HG03521 (cell line): Measurements from ENCODE around the gene OTOF.

Experiments used
- ATAC-seq: cut with Tn5 transposase; IDR thresholded peaks from one replicate; pipeline ENCODE4 v1.9.1; 2021; ENCODE audit warnings: mild to moderate bottlenecking, moderate library complexity; ENCODE audit not compliant: unreplicated experiment

Gene OTOF

DNA sequence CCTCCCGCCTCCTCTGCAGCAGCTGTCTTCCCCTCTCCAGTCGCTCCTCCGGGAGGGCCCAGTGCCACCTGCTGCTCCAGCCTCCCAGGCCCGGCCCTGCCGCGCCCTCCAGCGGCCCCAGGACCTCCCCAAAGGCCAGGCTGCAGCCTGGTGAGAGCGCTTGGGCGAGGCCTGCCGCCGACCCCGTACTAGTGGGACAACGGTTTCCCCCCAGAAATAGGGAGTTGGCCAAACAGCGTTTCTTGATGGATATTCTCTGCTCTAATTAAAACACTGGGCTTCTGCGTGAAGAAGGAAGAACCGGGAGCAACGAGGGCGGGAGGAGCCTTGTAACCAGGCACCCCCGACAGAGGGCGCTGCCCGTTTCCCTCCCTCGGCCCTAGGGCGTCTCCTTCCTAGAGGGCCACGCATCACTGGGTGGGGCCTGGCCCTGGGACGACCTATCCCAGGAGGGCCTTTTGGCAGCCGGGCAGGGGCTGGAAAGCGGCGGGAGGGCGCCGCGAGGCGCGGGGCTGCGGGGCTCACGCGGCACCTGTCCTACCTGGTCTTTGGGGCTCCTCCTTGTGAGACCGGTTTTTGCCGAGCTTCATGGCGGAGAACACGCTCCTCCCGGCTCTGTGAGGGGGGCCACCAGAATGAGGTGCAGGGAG is 25.4 kb upstream of the OTOF start:
- ATAC-seq = peak; percentile 66

- ATAC-seq = no peak
Measured at GRCh38 chr2:26500406-26500805, 22.5 kb upstream of the OTOF start.

DNA sequence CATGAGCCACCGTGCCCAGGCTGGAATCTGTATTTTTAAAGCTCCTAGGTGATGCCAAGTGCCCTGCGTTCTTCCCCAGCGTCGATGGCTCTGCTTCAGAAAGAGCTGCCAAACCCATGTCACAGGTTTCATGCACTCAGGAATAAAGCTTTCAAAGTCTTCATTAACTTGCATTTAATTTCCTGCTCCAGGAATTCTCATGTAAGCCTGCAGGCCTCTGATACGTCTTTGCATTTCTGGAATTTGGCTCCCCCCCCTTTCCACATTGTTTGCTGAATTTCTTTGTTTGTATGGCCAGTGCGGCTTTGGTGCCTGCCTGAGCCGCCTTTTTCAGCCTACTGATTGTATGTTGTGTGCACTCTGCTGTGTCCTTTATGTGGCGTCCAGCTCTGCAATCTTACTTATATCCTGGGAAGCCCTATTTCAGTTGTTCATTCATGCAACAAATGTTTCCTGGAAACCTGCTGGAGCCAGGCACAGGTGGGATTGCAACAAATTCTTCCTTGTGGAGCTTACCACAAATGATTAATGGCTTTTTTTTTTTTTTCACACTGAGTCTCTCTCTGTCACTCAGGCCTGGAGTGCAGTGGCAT is 17.9 kb upstream of the OTOF start:
- ATAC-seq = no peak

GRCh38 chr2:26494891-26495290 is 17.0 kb upstream of the OTOF start:
- ATAC-seq = no peak

DNA sequence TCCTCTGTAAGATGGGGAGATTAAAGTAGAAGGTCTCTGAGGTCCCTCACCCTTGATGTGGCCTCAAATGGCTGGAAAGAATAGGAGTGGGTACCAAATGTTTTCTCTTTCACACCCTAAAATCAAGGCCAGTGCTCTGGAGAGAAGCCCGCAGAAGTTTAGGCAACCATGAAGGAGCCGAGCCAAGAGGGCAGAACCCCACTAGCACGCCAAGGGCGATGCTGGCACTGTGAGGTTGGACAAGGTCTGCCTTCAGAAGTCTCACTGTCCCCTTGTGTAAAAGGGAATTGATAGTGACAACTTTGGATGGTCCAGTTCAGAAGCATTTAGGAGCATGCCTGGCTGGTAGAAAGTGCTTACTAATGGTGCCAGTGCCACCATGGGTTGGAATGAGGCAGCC is 16.3 kb upstream of the OTOF start:
- ATAC-seq = no peak

DNA sequence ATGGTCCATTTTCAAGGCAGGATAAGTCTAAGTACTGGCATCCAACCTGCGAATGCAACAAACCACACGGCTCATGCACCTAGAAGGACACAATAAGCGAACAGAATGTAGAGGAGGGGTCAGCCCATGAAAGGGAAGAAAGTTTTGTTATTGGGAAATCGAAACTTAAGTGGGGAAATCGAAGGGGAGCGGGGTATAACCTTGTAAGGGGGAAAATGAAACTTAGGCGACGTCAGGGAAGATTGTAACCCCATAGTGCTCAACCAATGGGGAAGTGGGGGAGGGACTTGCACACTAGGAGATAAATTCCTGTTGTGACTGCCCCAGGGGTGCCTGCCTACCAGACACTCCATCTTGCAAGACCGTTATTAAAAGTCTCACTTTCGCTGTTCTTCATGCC is 15.6 kb upstream of the OTOF start:
- no peak for ATAC-seq

GRCh38 chr2:26492749-26493515 is 15.0 kb upstream of the OTOF start:
- no peak for ATAC-seq

GRCh38 chr2:26491563-26492167 is 13.7 kb upstream of the OTOF start:
- no peak for ATAC-seq

DNA sequence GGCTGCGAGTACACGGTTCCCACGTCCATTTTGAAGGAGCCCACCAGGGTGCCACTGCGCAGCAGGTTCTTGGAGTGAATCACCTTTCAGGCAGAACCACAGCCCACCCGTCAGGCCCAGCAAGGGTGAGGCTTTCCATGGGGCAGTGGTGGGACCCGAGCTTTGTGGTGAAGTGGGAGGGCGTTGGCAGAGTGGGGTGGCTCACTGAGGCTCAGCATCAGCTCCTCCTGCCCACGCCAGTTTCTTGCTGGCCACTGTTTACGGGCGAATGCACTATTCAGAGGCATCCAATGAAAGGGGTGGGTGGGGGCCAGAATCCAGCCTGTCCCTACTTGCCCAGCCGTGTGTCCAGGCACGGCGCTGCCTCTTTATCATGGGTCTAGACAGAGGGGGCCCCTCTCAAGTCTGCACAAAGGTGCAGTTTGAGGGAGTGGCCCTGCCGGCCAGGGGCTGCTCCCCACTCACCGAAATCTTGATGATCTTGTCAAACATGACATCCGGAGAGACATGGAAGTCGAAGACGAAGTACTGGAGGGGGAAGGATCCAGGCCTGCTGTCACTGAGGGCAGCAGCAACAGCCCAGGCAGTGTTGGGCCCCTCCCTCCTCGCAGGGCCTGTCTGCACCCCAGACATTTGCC is 11.4 kb upstream of the OTOF start:
- ATAC-seq = no peak

DNA sequence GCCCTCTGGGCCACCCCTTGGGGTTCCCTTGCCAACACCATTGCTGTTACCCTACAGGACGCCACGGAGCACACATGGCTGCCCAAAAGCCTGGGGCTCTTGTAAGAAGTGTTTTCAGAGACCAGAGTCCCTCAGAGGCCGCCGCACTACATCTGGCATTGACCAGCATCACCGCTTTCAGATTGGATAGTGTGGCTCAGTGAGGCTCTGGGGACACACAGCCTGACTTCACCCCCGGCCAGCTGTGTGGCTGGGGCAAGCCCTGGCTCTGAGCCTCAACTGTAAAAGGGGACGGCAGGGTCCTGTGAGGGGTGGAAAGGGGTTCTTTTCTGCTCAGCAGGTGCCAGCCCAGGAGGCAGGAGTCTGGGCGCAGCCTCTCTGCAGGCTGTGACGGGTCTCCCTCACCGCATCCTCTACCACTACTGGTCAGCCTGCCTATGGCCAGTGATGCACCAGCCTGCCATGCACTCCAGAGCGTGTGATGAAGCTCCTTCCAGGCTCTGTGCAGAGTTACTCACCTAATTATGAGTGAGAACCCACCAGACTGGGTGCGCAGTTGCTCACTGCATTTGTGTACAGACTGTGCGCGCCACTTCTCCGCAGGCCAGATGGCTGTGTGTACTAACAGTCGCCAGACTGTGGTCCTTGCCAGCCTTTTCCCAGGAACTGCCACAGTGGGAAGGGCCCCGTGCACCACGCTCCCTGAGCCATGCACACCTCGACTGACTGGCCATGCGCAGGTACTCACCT is 10.7 kb upstream of the OTOF start:
- ATAC-seq = no peak

DNA sequence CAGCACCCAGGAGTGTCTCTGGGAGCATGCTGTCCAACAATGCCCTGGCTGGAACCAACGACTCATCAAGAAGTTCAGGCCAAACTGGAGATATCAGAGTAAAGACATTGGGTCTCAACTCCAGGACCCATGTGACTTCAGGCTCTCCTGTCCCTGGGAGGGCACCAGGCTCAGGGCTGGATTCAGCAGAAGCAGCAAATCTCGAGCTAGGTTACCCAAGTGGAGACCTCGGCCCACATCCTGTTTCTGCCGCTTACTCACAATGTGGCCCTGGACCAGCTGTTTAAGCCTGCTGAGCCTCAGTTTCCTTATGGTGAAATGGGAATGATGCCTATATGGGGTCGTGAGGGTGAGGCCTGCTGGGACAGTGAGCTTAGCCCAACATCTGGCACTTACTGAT is 9.3 kb upstream of the OTOF start:
- no peak for ATAC-seq

- no peak for ATAC-seq
Measured at GRCh38 chr2:26486789-26487188, 8.9 kb upstream of the OTOF start.

GRCh38 chr2:26485725-26486418 is 7.9 kb upstream of the OTOF start:
- ATAC-seq = no peak

GRCh38 chr2:26485099-26485498 is 7.2 kb upstream of the OTOF start:
- ATAC-seq = no peak

- no peak for ATAC-seq
Measured at GRCh38 chr2:26484579-26484978, 6.7 kb upstream of the OTOF start.

DNA sequence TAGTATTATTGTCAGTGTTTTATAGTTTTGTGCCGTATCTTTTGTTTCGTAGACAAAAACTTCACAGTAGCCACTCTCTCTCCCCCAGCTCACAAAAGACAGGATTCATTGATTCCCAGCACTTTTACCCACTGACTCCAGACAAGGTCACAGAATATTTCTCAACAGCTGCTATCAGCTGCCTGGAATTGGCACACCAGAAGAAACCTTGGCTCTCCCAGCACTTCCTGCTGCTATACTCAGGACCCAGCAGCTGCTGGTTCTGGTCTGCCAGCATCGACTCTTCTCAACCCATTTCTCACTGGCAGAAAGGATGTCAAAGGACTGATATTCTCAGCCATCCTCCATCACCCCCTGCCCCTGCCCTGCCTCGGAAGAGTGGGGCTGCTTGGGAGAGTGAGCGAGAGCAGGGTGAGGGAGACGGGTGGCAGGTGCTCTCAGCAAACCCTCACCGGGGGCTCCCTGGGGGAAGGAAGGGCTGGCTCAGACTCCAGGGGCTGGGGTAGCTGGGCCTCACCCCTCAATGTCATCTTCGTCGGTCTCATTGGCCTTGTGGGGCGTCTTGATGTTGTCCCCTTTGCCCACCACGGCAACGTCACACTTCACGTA is 6.1 kb upstream of the OTOF start:
- ATAC-seq = no peak

- no peak for ATAC-seq
Measured at GRCh38 chr2:26483516-26483915, 5.6 kb upstream of the OTOF start.

GRCh38 chr2:26483027-26483326 is 5.1 kb upstream of the OTOF start:
- ATAC-seq = no peak

DNA sequence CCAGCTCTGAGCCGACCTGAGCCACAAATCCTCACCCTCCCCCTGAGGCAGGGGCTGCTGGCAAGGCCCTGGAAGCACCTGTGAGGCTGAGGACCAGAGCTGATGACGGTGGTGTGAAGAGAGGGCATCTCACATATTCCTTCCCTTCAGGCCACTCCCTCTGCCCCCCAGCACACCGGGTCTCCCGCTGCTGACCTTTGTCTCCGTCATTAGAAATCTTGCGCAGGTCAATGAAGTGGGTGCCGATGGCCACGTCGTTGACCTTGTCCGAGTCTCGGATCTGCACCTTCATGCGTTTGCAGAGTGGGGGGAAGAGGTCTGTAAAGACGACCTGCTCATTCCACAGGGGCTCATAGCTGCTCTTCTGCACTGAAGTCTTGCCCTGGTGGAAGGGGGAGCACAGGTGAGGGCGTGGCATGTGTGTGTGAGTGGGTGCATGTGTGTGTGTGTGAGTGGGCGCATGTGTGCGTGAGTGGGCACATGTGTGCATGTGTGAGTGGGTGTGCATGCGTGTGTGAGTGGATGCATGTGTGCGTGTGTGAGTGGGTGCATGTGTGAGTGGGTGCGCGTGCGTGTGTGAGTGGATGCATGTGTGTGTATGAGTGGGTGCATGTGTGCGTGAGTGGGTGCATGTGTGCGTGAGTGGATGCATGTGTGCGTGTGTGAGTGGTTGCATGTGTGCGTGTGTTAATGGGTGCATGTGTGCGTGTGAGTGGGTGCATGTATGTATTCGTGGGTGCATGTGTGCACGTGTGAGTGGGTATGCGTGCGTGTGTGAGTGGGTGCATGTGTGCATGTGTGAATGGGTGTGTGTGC is 4.5 kb upstream of the OTOF start:
- no peak for ATAC-seq
